DND-41 (cell line): ENCODE data around the gene PCIF1.

ENCODE experiments used
- CTCF ChIP-seq: IDR thresholded peaks from 2 replicates; pipeline ENCODE4 v1.5.1; 2012; ENCODE audit warnings: borderline replicate concordance, low read length, moderate library complexity, mild to moderate bottlenecking; ENCODE audit not compliant: poor library complexity, severe bottlenecking; ENCODE audit errors: extremely low read depth
- EZH2 ChIP-seq: IDR thresholded peaks from 3 replicates; pipeline ENCODE4 v1.6.1; 2012; ENCODE audit warnings: borderline replicate concordance, low read depth, mild to moderate bottlenecking, moderate library complexity, low read length, inconsistent platforms; ENCODE audit not compliant: severe bottlenecking

GRCh38 chr20:45994761-45995493, 60.4 kb downstream of the PCIF1 start:
- no peak for TF ChIP-seq CTCF
- TF ChIP-seq EZH2 = no peak
